Uterus (tissue), 4 donors: ENCODE measurements around the gene ARID1B. TPM values are rescaled to one million over a fixed set of nuclear protein-coding genes. Genes with fewer than 3 reads are reported as not detected.

Experiments
- DNase-seq, 2 donors: peaks; one replicate each; pipeline ENCODE4 v3.0.0-alpha.2; 2019 to 2020
- H3K27ac ChIP-seq, 2 donors: fragments of 200-600 bp; sonication (generic); 1 replicate in 1 of 2; 2 replicates in 1 of 2; pipeline ENCODE4 v1.5.1; 2016 to 2018
- H3K27me3 ChIP-seq, 2 donors: fragments of 200-600 bp; sonication (generic); one replicate each; pipeline ENCODE4 v1.5.1; 2018 to 2019; ENCODE audit warnings: control low read depth in 1 of 2
- H3K36me3 ChIP-seq, 2 donors: fragments of 200-600 bp; sonication (generic); one replicate each; pipeline ENCODE4 v1.5.1; 2019; ENCODE audit warnings: control low read depth in 1 of 2
- H3K4me1 ChIP-seq, 2 donors: fragments of 200-600 bp; sonication (generic); one replicate each; pipeline ENCODE4 v1.5.1; 2018 to 2019; ENCODE audit warnings: control low read depth in 1 of 2
- H3K4me3 ChIP-seq, 2 donors: fragments of 200-600 bp; sonication (generic); 1 replicate in 1 of 2; 2 replicates in 1 of 2; pipeline ENCODE4 v1.5.1; 2018 to 2019; ENCODE audit warnings: mild to moderate bottlenecking in 1 of 2
- H3K9me3 ChIP-seq, 2 donors: fragments of 200-600 bp; sonication (generic); one replicate each; pipeline ENCODE4 v1.5.1; 2019; ENCODE audit warnings: control low read depth in 1 of 2
- POLR2A ChIP-seq, 2 donors: fragments of 450-650 bp; IDR thresholded peaks; one replicate each; pipeline ENCODE4 v1.6.1; 2016; ENCODE audit warnings: antibody characterized with exemption in 2 of 2, mild to moderate bottlenecking in 1 of 2, moderate library complexity in 1 of 2
- intact Hi-C: fragments of 100-400 bp; cut with DNase I; formaldehyde crosslinking; loops from one replicate; pipeline ENCODE4 v1.15.1; 2023; ENCODE audit warnings: low total_unique reads
- total RNA-seq, 4 donors: library from RNA; depleted of rRNA in 3 of 4; stranded (reverse); fragments of >200 nt in 3 of 4; gene quantifications; one replicate each; pipeline versions ENCODE4 v1.1.0 to v1.2.4, GENCODE V29; 2014 to 2023
- TF ChIP-seq, protein P1 (sequence below), 4 experiments: fragments of 200-600 bp in 2 of 4; fragments of 450-650 bp in 2 of 4; sonication (generic) in 2 of 4; IDR thresholded peaks; one replicate each; pipeline ENCODE4 v1.5.1; 2016 to 2019; ENCODE audit warnings: antibody characterized with exemption in 4 of 4, mild to moderate bottlenecking in 2 of 4, moderate library complexity in 1 of 4
- donor health status: DM: yes; HTN: yes; CAD: no.

Gene ARID1B
- total RNA-seq, 4 donors from 2014 or later: 63.8 to 198 (median 125) TPM

DNA sequence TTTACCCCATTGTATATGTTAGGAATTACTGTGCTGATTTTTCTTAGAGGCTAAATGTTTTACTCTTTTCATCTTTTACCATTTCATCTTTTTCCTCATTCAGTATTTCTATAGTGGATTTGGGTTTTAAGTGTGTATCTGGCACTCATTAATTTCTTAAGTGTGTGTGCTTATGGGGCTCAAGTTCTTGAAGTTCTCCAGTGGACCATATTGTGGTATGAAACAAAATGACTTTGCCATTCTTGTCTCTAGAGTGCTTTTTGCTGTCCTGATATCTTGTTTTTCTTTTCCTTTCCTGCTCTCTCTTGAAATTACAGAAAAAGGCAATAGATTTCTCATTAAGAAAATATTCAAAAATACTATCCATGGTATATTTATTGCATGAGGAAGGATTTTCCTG is 123.1 kb downstream of the ARID1B start:
- Histone ChIP-seq H3K27ac (no peak overlapping the region), H3K4me1 (no peaks in the 10 kb centered on the region), H3K4me3 (no peak overlapping the region), H3K9me3 (no peaks in the 10 kb centered on the region), H3K36me3 (no peaks in the 10 kb centered on the region), H3K27me3 (no peaks in the 10 kb centered on the region)
- intact Hi-C loops: no loop called here
- DNase-seq: no peak
- TF ChIP-seq, protein P1, sequence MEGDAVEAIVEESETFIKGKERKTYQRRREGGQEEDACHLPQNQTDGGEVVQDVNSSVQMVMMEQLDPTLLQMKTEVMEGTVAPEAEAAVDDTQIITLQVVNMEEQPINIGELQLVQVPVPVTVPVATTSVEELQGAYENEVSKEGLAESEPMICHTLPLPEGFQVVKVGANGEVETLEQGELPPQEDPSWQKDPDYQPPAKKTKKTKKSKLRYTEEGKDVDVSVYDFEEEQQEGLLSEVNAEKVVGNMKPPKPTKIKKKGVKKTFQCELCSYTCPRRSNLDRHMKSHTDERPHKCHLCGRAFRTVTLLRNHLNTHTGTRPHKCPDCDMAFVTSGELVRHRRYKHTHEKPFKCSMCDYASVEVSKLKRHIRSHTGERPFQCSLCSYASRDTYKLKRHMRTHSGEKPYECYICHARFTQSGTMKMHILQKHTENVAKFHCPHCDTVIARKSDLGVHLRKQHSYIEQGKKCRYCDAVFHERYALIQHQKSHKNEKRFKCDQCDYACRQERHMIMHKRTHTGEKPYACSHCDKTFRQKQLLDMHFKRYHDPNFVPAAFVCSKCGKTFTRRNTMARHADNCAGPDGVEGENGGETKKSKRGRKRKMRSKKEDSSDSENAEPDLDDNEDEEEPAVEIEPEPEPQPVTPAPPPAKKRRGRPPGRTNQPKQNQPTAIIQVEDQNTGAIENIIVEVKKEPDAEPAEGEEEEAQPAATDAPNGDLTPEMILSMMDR (IDR thresholded peaks at IDR 0.05): no peak
- TF ChIP-seq POLR2A (IDR thresholded peaks at IDR 0.05): no peak

DNA sequence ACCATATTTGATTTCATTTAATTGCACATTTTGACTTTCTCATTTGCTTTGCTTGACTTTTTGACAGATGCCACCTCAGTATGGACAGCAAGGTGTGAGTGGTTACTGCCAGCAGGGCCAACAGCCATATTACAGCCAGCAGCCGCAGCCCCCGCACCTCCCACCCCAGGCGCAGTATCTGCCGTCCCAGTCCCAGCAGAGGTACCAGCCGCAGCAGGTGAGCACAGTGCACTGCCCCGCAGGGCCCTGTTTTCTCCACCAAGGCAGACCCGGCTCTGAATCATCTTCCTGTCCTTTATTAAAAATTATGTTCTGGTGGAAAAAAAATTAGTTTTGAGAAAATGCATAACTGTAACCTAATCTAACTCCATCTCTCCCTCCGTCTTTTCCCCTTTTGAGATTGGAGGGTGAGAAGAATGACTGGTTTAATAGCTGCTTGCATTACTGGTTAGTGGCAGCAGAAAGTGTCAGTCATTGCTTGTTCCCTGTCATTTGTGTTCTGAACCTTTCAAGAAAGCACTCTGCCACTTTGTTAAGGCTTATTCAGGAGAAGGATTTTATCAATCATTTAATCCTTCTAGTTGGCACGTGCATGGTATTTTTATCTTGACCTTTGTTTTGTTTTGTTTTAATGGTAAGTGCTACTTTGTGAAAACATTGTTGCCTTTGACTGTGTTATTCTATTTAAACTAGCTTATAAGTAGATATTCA is 124.3 kb downstream of the ARID1B start:
- H3K4me1 ChIP-seq: no peaks in the 10 kb centered on the region
- H3K27me3 ChIP-seq: no peaks in the 10 kb centered on the region
- no peaks in the 10 kb centered on the region for H3K36me3 ChIP-seq
- H3K4me3 ChIP-seq: no peak overlapping the region
- H3K27ac ChIP-seq: no peak overlapping the region
- H3K9me3 ChIP-seq: no peaks in the 10 kb centered on the region
- intact Hi-C loops: no loop called here
- no peak for DNase-seq
- no peak for TF ChIP-seq POLR2A (IDR thresholded peaks at IDR 0.05)
- TF ChIP-seq, protein P1 (IDR thresholded peaks at IDR 0.05): no peak

DNA sequence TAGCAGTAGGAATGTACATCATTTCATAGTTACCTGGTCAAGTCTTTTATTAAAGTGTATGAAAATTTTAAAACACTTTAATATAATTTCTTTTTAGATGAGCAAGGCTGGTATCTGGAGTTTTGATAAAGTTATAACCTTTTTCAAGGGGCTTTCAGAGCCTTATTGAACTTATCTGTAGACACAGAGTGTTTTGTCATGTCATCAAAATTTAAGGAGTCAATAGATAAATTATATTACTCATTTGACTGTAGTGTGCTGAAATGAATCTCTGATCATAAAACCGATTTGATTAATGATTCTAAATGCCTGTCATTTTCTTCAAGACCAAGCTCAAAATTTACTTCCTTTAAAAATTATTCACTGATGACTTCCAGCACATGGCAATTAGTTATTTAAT is 125.6 kb downstream of the ARID1B start:
- no peak for TF ChIP-seq POLR2A (IDR thresholded peaks at IDR 0.05)
- TF ChIP-seq, protein P1 (IDR thresholded peaks at IDR 0.05): no peak

DNA sequence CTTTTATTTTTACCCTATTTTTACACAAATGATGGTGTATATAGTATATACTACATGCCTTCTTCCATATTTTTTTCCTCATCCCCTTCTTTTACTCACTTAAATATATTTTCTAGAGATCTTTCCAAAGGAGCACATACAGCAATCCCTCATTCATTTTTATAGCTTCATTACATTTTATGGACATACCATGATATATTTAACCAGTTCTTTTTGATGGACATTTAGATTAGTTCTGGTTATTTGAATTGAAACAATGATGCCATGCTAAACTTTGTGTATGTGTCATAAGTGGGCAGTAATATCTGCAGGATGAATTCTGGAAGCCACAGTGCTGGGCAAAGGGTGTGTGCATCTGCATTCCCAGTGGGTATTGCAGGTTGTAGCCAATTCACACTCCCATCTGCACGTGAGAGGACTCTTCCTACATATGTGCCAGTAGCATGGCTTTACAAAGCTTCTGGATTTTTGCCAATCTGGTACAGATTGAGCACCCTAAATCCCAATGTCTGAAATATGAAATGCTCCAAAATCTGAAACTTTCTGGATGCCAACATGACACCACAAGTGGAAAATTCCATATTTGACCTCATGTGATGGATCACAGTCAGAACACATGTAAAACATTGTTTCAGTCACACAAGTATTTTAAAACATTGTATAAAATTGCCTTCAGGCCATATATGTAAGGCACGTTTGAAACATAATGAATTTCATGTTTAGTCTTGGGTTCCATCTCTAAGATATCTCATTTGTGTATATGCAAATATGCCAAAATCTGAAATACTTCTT is 127.2 kb downstream of the ARID1B start:
- no peaks in the 10 kb centered on the region for H3K27me3 ChIP-seq
- intact Hi-C loops: no loop called here
- H3K9me3 ChIP-seq: no peaks in the 10 kb centered on the region
- H3K4me1 ChIP-seq: no peaks in the 10 kb centered on the region
- no peak overlapping the region for H3K27ac ChIP-seq
- H3K4me3 ChIP-seq: no peak overlapping the region
- no peaks in the 10 kb centered on the region for H3K36me3 ChIP-seq
- no peak for DNase-seq
- TF ChIP-seq, protein P1 (IDR thresholded peaks at IDR 0.05): no peak
- TF ChIP-seq POLR2A (IDR thresholded peaks at IDR 0.05): no peak

More for the DNA sequence above, 125.6 kb downstream of the ARID1B start:
- Histone ChIP-seq H3K4me1 (no peaks in the 10 kb centered on the region), H3K9me3 (no peaks in the 10 kb centered on the region), H3K27me3 (no peaks in the 10 kb centered on the region), H3K27ac (no peak overlapping the region), H3K36me3 (no peaks in the 10 kb centered on the region), H3K4me3 (no peak overlapping the region)
- intact Hi-C loops: no loop called here
- DNase-seq: no peak

DNA sequence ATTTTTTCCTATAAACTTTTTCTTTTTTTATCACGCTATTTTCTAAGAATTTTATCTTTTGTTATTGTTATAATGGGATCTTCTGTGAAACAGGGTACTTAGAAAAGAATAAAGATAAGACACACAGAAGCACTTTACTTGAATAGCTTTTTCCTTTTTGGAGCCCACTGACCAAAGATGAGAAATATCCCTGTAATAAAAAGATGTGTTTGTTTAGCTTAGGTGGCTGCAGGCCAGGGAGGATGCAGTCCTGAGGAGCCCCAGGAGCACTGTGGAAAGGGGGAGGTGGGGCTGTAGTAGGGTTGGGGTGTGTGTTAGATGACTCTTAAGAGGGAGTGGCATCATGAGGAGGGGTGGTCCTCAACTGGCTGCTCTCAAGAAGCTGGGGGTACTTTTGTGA is 128.6 kb downstream of the ARID1B start:
- H3K27ac ChIP-seq: no peak overlapping the region
- TF ChIP-seq, protein P1 (IDR thresholded peaks at IDR 0.05): no peak
- TF ChIP-seq POLR2A (IDR thresholded peaks at IDR 0.05): no peak
- no peaks in the 10 kb centered on the region for H3K36me3 ChIP-seq
- H3K9me3 ChIP-seq: no peaks in the 10 kb centered on the region
- no peaks in the 10 kb centered on the region for H3K27me3 ChIP-seq
- intact Hi-C loops: no loop called here
- H3K4me3 ChIP-seq: no peak overlapping the region
- no peaks in the 10 kb centered on the region for H3K4me1 ChIP-seq
- DNase-seq: no peak
